Lung (tissue), 12 donors: ENCODE measurements around the gene IQCN. TPM values are rescaled to one million over a fixed set of nuclear protein-coding genes. Genes with fewer than 3 reads are reported as not detected.

Experiments
- ATAC-seq: fragments of 200-7000 bp; cut with Tn5 transposase; one replicate; pipeline ENCODE4 v1.9.1; 2020; ENCODE audit warnings: moderate number of reproducible peaks; ENCODE audit not compliant: insufficient read depth, low FRiP score
- DNase-seq, 3 donors: peaks; one replicate each; pipeline ENCODE4 v3.0.0-alpha.2; 2013 to 2017
- H3K27ac ChIP-seq, 2 donors: one replicate each; pipeline ENCODE4 v1.5.1; 2013; ENCODE audit warnings: mild to moderate bottlenecking in 2 of 2, moderate library complexity in 2 of 2, control low read depth in 1 of 2, inconsistent platforms in 1 of 2, low read depth in 1 of 2, low read length in 1 of 2
- H3K27me3 ChIP-seq, 3 donors: one replicate each; pipeline ENCODE4 v1.5.1; 2013; ENCODE audit warnings: low read length in 2 of 3; ENCODE audit not compliant: control insufficient read depth in 3 of 3, insufficient read depth in 3 of 3
- H3K36me3 ChIP-seq, 4 donors: one replicate each; pipeline ENCODE4 v1.5.1; 2013; ENCODE audit warnings: low read length in 4 of 4, mild to moderate bottlenecking in 1 of 4, moderate library complexity in 1 of 4; ENCODE audit not compliant: control insufficient read depth in 4 of 4, insufficient read depth in 4 of 4
- H3K4me1 ChIP-seq, 5 donors: one replicate each; pipeline ENCODE4 v1.5.1; 2013; ENCODE audit warnings: low read length in 5 of 5, mild to moderate bottlenecking in 2 of 5, moderate library complexity in 1 of 5; ENCODE audit not compliant: control insufficient read depth in 5 of 5, insufficient read depth in 5 of 5
- H3K4me3 ChIP-seq: one replicate; pipeline ENCODE4 v1.5.1; 2013; ENCODE audit warnings: mild to moderate bottlenecking, control low read depth, moderate library complexity
- H3K9ac ChIP-seq, 2 donors: one replicate each; pipeline ENCODE4 v1.5.1; 2013; ENCODE audit warnings: low read length in 2 of 2, control low read depth in 1 of 2; ENCODE audit not compliant: insufficient read depth in 1 of 2
- H3K9me3 ChIP-seq, 4 donors: one replicate each; pipeline ENCODE4 v1.5.1; 2013; ENCODE audit warnings: low read length in 3 of 4, mild to moderate bottlenecking in 1 of 4, moderate library complexity in 1 of 4; ENCODE audit not compliant: control insufficient read depth in 4 of 4, insufficient read depth in 3 of 4
- WGBS, 2 donors: extraction: QIAGEN DNeasy Blood & Tissue Kit; methylation state at CpG; one replicate each; pipeline ENCODE4 v1.1.7; 2013; 5-methylcytosine and 5-hydroxymethylcytosine counted together
- polyA plus RNA-seq, 2 donors: library from polyadenylated mRNA; stranded (reverse); fragments of 200-250 nt; gene quantifications; one replicate each; pipeline ENCODE4 v1.2.1, GENCODE V29; 2013
- total RNA-seq, 2 donors: library from RNA; depleted of rRNA in 1 of 2; stranded (reverse); fragments of >200 nt in 1 of 2; gene quantifications; one replicate each; pipeline ENCODE4 v1.2.1, GENCODE V29; 2014 to 2021
- TF ChIP-seq, protein P1 (sequence below): IDR thresholded peaks from 2 replicates; pipeline ENCODE4 v1.5.1; 2012; ENCODE audit warnings: mild to moderate bottlenecking; ENCODE audit errors: control extremely low read depth, extremely low read depth
- donor health status: control.
- donor health status: control.
- donor health status: Bipolar disorder and iron deficiency.
- donor health status: healthy.
- donor health status: DM: yes; HTN: yes; CAD: no.

The IQCN gene
- total and polyA plus RNA-seq, 4 donors: 0.69 to 5.5 (median 3.3) TPM

DNA sequence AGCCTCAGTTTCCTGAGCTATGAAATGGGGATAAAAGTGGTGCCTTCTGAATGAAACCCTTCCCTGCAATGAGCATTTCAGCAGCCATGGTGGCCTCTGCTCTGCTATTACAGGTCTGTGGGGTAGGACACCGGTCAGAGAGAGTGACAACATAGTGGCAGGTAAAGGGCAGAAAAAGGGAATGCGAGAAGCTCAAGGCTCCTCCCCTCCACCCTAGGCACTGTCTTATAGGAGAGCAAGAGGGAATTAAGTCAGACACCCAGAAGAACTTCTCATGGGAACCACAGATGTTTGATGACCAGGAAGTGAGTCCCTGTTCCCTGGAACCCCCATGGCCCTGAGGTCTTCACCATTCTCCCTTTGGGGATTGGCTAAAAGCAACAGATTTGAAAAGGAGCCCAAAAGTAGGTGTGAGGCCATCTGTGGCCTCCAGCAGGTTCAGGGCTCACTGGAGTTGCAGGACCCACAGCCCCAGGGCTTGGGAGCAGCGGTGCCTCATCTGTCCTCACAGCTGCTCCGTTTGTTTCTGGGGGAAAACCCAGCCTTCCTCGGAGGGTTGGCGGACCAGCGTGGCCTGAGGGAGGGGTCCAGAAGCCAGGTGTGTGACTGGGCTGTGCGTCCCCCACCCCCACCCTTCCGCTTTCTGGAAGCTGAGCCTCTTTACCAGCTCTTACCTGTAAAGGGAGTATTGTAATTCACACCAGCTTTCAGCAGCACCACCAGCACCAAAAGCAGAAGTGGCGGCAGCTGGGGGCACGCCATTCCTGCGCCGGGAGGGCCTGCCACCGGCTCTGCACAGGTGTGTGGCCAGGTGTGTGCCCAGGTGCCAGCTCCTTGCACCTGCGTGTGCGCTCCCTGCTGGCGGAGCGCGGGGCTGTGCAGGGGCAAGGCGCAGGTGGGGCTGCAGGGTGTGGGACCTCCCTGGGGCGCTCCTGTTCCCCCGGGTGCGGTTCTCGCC, 19.4 kb downstream of the IQCN start:
- peaks cover 0 to 16% (median 0%) of the 10 kb centered on the region in 4 donors for H3K36me3 ChIP-seq
- no peak overlapping the region for H3K4me3 ChIP-seq
- no peak overlapping the region for H3K27ac ChIP-seq
- no peak overlapping the region for H3K9ac ChIP-seq
- DNase-seq: no peak
- H3K9me3 ChIP-seq: peaks cover 0 to 3% (median 0%) of the 10 kb centered on the region in 4 donors
- WGBS, 2 donors: 17 to 18% methylated on average over 24 of the region's 24 CpGs
- H3K27me3 ChIP-seq: no peaks in the 10 kb centered on the region
- no peaks in the 10 kb centered on the region for H3K4me1 ChIP-seq
- ATAC-seq: no peak
- TF ChIP-seq, protein P1, sequence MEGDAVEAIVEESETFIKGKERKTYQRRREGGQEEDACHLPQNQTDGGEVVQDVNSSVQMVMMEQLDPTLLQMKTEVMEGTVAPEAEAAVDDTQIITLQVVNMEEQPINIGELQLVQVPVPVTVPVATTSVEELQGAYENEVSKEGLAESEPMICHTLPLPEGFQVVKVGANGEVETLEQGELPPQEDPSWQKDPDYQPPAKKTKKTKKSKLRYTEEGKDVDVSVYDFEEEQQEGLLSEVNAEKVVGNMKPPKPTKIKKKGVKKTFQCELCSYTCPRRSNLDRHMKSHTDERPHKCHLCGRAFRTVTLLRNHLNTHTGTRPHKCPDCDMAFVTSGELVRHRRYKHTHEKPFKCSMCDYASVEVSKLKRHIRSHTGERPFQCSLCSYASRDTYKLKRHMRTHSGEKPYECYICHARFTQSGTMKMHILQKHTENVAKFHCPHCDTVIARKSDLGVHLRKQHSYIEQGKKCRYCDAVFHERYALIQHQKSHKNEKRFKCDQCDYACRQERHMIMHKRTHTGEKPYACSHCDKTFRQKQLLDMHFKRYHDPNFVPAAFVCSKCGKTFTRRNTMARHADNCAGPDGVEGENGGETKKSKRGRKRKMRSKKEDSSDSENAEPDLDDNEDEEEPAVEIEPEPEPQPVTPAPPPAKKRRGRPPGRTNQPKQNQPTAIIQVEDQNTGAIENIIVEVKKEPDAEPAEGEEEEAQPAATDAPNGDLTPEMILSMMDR: no peak

DNA sequence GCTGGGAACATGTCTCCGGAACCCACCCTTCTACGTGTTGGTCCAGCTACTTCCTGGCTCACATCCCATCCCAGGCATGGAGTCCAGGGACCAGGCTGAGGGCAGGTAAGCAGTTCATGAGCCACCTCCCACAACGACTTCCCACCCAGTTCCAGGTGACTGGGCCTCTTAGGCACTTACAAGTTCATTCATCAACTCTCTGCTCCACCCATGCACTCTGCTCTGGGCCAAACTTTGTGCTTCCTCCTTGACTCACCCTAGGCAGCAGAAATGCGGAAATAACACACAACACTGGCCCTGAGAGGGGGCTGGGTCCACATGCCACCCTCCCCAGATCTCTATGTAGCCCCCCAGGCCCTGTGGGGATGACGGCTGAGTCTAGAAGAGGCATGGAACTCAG, 20.5 kb downstream of the IQCN start:
- DNase-seq: no peak
- no peak overlapping the region for H3K9ac ChIP-seq
- H3K9me3 ChIP-seq: peaks cover 0 to 3% (median 0%) of the 10 kb centered on the region in 4 donors
- peak; percentile 75 for ATAC-seq
- peaks cover 0 to under 1% (median 0%) of the 10 kb centered on the region in 5 donors for H3K4me1 ChIP-seq
- H3K4me3 ChIP-seq: no peak overlapping the region
- WGBS, 2 donors: 40 to 55% methylated on average over 5 of the region's 5 CpGs
- H3K27ac ChIP-seq: no peak overlapping the region
- H3K27me3 ChIP-seq: no peaks in the 10 kb centered on the region
- TF ChIP-seq, protein P1: no peak
- H3K36me3 ChIP-seq: peaks cover 0 to 14% (median 0%) of the 10 kb centered on the region in 4 donors

DNA sequence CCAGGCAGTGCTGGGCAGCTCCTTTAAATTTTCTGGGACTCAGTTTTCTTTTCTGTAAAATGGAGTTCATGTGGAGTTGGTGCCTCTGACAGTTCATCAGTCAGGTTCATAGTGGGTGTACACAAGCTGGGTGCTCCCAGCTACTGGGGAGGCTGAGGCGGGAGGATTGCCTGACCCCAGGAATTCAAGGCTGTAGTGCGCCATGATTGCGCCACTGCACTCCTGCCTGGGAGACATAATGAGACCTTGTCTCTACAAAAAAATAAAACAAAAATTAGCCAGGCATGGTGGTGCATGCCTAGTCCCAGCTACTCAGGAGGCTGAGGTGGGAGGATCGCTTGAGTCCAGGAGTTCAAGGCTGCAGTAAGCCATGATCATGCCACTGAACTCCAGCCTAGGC, 21.1 kb downstream of the IQCN start:
- Histone ChIP-seq H3K27me3 (no peaks in the 10 kb centered on the region), H3K36me3 (peaks cover 0 to 12% (median 0%) of the 10 kb centered on the region in 4 donors), H3K9me3 (peaks cover 0 to 3% (median 0%) of the 10 kb centered on the region in 4 donors), H3K4me1 (peaks cover 0 to 3% (median 0%) of the 10 kb centered on the region in 5 donors), H3K4me3 (no peak overlapping the region), H3K9ac (no peak overlapping the region), H3K27ac (no peak overlapping the region)
- TF ChIP-seq, protein P1: no peak
- WGBS, 2 donors: 89 to 90% methylated on average over 4 of the region's 4 CpGs
- no peak for DNase-seq
- no peak for ATAC-seq
